ENCODE data around the gene MBD1.
"Not testable (repeated sequence)": the region's sequence is repeated elsewhere in the genome, so short reads cannot be mapped to it uniquely, and the experiment has no call there.

DNA sequence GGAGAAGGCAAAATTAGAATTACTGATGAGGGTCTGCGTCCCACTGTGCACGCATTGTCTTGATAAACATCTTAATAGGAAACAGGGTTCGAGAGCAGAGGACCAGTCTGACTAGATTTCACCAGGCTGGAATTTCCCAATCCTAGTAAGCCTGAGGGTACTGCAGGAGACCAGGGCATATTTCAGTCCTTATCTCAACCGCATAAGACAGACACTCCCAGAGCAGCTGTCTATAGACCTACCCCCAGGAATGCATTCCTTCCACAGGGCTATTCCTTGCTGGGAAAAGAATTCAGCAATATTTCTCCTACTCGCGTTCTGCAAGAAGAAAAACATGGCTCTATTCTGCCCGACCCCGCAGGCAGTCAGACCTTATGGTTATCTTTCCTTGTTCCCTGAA, 39.6 kb downstream of the MBD1 start:
- TF ChIP-seq CTCF (conservative IDR thresholded peaks at IDR 0.05; ENCODE audit: low read length); EZH2phosphoT487 (IDR thresholded peaks at IDR 0.05; ENCODE audit: borderline replicate concordance): not testable (repeated sequence)
